ENCODE data around the gene MBL2.

- TF ChIP-seq GATA3 (IDR thresholded peaks at IDR 0.05; ENCODE audit: low read depth, low read length) (no peak), GATA2 (IDR thresholded peaks at IDR 0.05; ENCODE audit: low read depth, low read length) (no peak)
Measured at GRCh38 chr10:52755297-52756062, 17.1 kb downstream of the MBL2 start.
